PC-9 (cell line): ENCODE measurements around the gene ADGRA1.

Source experiments
- CTCF ChIP-seq: fragments of 200-600 bp; sonication (generic); conservative IDR thresholded peaks from 2 replicates; pipeline ENCODE4 v1.6.1; 2017; ENCODE audit warnings: mixed run types, antibody characterized with exemption, mild to moderate bottlenecking, moderate library complexity
- EZH2 ChIP-seq: fragments of 200-600 bp; sonication (generic); IDR thresholded peaks from 2 replicates; pipeline ENCODE4 v1.8.0; 2017; ENCODE audit warnings: antibody characterized with exemption, low read depth

- TF ChIP-seq CTCF = no peak
- TF ChIP-seq EZH2 = no peak
These were observed 36.1 kb downstream of the ADGRA1 start for GRCh38 chr10:133123746-133124356.
